Dermis blood vessel endothelial cell (primary cell): ENCODE measurements around the gene DNAJC18. TPM values are rescaled to one million over a fixed set of nuclear protein-coding genes. Genes with fewer than 3 reads are reported as not detected.

Experiments
- DNase-seq: peaks from one replicate; pipeline ENCODE4 v3.0.0; 2010
- total RNA-seq: library from RNA; depleted of rRNA; stranded (reverse); fragments of >200 nt; gene quantifications from 2 replicates; pipeline ENCODE4 v1.2.3, GENCODE V29; 2014

Gene DNAJC18
- total RNA-seq, 1 donor from 2014 or later = 9.0 TPM

DNA sequence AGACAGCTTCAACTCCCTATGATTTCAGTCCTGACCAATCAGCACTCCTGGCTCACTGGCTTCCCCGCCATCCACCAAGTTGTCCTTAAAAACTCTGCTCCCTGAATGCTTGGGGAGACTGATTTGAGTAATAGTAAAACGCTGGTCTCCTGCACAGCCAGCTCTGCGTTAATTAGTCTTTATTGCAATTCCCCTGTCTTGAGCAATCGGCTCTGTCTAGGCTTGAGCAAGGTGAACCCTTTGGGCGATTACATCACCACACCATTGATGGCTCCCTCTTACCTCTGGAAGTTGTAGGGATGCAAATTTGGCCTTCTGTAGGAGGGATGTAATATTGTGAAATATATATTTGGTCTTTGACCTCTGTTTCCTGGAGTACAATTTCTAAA lies 53.3 kb downstream of the DNAJC18 start:
- no peak for DNase-seq

DNA sequence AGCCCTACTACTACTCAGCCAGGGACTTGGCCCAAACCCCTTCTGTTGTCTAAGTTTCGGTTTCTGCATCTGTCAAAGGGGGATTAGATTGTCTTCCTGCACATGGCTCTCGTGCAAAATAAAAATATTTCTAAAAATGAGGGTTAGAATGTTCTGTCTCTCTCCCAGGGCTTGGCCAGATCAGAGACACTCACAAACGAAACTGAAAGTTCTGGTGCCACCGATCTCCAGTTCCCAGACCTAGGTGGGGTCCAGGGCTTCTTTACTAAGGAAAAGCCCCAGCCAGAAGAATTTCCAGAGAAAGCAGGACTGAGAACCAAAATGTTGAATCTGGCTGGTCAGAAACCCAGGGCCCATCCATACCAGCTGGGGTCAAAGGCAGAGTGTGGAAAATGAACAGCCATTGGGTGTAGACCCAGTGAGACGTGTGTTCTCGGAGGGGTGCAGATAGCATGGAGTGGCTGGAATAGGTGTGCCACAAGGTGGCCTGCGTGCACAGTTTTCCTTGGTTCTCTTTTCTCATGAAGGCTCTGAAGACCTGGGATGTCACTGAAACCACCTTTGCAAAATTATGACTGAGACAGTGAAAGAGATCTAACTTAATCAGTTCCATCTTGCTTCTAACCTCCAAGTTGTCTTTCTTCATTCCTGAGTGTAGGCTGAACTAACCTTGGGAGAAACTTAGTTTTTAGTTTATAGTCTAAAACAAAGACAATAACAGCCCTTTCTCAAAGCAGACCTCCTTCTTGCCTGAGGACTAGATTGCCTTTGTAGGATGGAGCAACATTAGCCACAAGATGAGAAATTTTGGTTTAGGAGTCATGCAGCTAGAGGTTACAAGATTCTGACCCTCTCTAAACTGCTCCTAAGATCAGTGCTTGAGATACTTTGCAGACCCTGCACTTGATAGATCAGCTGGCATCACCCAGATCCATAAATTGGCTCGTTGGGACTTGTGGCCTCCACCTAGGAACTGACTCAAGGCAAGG lies 54.0 kb downstream of the DNAJC18 start:
- peak; percentile 29 for DNase-seq

DNA sequence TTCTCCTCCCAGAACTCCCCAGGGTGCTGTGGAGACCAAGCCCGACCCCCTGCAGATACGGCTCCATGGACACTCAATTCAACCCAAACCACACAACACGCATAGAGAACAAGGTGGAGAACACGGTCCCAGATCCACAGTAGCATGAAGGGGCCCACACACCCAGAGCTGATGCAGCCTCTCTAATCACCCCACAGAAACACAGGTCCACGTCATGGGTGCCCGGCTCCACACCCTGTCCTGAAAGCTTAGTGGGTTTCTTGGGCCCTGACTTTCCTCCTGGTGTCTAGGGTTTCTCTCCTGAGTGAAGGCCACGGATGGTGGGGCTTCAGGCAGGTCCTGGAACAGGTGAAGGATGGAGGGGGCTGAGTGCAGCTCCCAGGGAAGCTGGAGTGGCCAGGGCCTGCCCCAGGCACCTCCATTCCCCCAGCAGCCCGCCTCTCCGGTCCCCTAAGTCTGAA lies 54.7 kb downstream of the DNAJC18 start:
- no peak for DNase-seq

DNA sequence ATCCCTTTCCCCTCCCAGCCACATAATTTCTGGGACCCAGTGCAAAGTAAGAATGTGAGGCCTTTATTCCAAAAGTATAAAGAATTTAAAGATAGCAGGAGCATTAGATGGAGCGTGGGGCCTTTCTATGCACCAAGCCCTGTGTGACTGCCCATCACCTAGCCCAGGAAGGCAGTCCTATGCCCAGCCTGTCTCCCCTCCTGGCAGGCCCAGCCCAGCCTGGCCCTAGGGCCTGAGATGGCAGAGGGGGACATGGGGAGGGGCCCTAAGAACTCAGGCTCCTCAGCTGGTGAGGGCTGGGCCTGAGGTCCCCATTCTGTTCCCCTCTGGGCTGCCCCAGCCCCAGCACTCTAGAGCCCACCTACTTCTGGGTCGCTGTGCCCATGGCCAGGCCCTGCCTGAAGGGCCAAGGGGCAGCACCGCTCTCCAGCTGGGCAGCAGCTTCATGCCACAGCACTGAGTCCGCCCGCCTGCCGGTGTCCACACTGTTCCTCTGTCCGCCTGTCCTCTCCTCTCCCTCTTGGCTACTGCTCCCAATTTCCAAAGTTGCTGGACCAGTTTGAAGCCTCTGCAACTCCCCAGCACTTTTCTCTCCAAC lies 55.2 kb downstream of the DNAJC18 start:
- DNase-seq = no peak

DNA sequence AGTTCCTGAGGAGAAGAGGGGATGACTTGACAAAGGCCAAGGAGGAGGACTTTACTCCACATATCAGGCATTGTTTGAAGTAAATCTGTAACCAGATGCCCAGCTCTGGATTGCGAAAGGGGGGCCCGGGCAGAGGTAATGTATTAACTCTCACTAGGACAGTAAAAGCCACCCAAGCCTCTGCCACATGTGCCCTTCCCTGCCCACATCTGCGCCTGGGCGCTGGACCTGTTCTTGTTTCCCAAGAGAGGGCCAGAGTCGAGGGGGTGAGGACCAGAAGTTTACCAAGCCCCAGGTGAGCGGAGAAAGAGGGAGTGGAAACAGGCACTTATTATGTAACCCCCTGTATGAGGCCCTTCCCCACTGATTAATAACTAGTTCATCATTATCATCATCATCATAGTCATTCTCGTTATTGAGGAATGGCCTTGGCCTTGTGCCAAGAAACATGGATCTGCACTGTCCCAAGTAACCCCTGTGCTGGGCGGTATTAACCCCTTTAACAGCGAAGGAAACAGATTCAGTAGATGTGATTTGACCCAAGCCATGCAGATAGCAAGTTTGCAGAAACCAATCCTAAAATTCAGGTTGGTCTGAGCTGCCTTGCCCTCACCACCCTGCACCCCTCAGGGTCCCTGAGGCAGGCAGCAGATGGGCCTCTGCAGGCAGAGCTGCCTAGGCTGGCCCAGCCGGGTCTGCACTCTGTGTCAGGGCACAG lies 55.9 kb downstream of the DNAJC18 start, which contains the start of gene SLC23A1:
Gene SLC23A1 (minus strand): TSS at position 23 of the 718 bp plus-strand sequence. CDS start 44 bp downstream, outside the sequence.
- no peak for DNase-seq

DNA sequence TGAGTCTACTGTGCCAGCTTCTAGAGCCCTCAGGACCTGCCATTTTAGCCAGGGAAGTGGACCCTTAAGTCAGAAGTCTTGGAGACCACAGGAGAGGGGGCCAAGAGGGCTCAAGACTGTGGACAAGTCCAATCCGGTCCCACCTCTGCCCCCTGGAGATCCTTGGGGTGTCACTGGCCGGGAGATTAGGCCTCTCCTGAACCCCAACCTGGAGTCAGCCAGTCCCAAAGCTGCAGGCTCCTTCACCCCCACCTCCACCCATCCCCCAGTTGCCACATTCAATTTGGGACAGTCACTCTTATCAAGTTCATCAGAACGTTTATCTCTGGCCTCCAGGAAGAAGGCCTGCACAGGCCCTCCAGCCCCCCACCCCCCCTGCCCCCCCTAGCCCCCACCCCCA lies 56.5 kb downstream of the DNAJC18 start:
- no peak for DNase-seq

DNA sequence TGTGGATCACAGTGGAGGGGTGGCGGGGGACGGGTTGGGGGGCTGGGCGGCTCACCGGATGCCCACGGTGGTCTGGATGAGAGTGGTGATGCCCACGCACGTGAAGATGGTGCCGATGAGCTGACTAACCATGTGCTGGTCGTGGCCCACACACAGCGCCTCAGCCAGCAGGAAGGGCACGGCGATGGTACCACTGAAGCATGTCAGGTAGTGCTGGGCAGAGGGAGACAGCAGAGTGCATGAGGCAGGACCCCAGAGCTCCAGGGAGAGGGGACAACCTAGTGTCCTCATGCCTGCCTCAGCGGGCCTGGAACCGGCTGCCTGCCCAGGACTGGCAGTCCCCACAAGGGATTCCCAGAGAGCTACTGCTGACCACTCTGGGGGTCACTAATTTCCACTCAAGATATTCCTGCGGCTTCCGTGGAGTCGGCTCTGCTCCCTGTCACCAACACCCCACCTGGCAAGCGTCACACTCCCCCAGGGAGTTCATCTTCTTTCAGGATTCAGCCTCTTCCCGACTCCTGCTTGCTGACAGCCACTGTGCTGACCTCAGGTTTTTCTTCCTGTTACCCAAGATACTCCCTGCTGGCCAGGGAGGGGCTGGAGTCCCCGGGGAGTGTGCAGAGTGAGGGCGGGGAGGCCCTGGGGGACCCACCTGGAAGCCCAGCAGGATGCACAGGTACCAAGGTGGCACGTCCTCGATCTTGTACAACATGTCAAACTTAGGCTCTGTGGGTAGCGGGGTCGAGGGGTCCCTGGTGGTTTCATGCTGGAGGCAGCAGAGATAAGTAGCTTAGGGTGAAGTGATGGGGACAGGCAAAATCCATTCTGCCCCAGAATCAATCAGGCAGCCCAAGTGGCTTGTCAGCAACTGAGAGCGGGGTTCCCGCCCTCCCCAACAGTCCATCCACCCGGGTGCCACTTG lies 57.2 kb downstream of the DNAJC18 start:
- DNase-seq = no peak

DNA sequence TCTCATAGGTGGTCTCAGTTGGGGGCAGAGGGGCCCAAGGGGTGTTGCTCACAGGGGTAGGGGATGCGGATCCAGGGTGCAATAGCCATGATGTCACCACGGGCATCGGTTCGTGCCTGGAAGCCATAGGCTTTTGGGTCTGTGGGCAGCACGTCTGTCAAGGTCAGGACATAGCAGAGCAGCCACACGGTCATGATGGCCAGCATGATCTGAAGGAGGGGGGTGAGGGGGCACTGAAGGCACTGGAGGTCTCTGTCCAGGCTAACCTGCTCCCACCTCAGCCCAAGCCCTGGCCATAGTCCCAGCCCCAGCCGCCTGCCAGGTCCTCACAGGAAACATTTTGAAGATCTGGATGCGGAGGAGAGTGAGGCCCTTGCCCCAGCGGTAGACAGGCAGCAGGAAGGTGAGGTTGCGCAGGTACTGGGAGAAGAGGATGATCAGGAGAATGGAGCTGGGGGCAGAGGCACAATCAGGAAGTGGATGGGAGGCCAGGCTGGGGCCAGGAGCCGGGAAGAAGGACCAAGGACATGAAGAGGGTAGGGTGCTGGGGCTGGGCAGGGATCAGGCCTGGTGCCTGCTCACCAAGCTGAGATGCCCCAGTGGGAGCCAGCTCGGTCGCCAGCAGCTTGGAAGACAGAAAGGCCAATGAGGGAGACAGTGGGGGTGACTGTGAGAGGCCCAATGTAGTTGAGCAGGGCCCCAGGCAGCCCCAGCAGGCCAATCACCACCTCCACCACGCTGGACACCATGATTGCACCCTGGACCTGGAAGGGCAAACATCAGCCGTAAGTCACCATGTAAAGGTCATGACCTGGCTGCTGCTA lies 59.5 kb downstream of the DNAJC18 start:
- DNase-seq = no peak

DNA sequence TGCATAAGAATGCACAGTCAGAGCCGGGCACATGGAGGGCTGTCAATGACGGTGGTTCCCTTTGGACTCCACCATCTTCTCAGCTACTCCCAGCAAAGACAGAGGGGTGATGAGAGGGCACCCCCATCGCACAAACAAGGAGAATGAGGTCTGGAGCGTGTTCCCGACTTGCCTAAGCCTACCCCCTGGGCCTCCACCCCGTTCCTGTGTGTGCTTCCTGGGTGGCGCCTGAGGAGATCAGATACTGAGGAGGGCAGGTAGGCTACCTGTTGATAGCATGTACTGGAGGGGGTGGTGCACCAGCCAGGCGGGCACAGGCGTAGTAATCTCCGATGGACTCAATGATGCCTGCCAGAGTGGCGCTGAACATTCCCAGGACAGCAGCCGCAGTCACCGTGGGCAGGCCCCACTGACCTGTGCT lies 60.4 kb downstream of the DNAJC18 start:
- no peak for DNase-seq

DNA sequence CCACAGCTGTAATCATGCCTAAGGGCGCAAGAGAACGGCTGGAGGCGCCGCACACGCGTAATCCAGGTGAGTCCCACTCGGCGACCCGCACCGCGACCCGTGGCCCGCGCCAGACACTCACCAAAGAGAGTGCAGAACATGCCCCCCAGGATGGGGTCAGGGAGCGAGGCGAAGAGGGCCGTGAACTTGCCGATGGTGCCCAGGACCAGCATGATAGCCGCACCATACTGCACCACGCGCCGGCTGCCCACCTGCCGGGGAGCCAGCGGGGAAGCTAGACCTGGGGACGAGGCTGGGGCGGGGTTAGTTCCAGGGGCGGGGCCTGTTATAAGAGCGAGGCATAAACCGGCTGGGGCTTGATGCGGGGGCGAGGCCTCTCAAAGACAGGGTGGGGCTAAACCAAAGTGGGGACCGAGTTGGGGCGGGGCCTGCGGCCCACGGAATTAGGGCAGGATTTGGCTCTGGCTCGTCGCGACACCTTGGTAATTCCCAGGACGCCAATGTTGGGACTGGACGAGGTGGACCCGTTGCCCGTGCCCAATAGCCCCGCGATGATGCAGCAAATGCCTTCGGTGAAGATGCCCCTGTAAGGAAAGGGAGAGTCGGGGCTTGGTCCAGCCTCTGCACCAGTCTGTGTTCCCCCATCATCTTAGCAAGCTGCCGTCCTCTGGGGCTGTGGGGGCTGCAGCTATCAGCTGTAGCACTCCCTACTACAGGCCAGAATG lies 61.1 kb downstream of the DNAJC18 start:
- no peak for DNase-seq

DNA sequence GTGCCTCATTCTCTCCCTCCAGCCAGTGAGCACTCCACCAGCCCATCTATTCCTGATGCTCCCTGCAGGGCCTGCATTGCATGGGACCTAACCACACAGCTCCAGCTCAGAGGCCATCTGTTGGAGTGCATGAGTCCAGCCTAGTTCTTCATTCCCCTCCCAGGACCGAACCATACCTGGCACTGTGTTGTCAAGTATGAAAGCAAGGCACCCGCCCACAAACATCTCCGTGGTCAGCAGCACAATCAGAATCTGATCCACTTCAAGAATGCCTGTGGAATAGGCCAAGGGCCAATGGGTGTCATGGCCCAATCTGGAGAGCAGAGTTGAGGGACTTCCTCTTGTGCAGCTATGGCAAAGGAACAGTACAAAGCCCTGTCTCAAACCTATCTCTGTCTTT lies 62.1 kb downstream of the DNAJC18 start:
- DNase-seq = no peak

DNA sequence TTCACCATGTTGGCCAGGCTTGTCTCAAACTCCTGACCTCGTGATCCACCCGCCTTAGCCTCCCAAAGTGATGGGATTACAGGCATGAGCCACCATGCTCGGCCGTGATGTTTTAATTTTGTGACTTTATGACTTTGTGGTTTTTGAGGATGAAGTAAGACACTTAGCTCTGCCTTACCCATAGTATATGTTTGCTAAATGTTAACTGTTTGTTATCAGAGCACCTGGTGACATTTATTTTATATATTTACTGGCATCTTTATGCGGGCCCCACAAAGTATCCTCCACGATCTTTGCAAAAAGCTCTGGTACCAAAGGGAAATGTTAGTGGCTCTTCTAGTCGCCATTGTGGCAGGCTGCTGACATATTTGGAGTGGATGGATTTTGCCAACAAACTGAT lies 63.0 kb downstream of the DNAJC18 start:
- DNase-seq = no peak

DNA sequence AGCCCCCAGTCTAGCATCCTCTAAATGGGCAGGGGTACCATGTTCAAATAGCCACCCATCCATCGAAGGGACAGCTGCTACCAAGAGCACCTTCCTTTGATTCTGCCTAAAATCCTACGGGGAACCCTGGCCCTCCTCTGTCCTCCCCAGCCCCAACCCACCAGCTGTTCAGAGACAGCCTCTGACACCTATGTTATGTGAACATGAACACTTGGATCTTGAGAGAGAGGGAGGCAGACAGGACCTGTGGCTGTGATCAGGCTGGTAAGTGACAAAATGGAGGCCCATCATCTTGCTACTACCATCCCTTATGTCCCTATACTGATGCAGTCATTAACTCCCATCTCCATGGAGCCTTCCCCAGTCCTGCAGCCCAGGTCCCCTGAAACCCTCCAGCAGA lies 64.4 kb downstream of the DNAJC18 start:
- DNase-seq = no peak

DNA sequence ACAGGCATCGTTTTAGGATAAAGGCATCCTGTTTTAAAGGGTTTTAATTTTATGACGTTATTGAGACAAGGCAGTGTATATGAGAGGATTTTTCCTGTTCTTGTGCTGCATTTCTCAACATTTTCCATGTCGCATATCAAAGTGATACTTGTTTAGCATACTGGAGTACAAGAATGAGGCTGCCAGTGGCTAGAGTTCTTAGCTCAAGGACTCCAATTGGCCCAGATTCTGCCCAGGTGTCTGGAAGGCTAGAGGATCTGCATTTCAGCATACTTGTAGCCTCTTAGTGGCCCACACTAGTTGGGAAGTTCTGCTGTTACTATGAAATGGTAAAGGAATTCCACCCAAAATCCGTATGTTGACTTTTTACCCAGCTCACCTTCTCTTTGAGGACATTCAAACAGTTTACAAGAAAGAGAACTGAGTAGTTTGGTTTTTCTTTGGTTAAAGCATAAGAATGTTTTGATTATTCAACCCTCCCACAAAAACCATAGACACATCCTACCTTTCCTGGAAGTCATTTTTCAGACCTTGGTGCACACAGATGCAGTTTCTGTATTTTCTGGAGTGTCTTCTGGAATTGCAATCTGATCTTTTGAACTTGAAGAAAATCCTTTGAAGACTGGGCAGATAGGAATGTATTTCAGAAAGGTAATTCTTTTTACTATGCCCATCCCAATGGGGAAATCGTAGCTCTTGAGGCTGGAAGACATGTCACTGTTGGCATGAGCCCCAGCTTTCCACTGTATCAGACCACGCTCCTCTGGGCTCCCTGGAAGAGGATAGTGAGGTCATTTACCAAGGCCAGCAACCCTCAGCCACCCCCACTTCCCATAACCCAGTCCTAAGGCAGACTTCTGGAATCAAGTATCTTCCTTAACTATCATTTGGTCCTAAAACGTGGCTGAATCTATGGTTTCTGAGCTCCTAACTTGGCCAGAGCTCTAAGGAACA lies 67.6 kb downstream of the DNAJC18 start:
- no peak for DNase-seq

DNA sequence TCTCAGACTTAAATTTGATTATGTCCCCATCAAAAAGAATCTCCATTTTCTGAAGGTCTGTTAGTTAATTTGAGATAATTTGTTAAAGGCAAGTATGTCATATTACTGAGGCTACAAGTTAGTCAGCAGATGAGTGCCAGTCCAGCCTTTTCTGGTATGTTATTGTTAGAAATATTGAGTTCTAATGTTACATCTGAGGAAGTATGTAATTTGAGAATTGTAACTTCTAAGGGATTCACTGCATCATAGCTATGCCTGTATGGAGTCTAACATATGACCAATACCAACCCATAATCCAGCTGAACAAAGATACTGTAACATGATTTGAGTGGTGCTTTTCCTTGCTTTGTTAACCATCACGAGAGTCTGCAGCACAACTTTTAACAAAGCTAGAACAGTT lies 70.1 kb downstream of the DNAJC18 start:
- no peak for DNase-seq

DNA sequence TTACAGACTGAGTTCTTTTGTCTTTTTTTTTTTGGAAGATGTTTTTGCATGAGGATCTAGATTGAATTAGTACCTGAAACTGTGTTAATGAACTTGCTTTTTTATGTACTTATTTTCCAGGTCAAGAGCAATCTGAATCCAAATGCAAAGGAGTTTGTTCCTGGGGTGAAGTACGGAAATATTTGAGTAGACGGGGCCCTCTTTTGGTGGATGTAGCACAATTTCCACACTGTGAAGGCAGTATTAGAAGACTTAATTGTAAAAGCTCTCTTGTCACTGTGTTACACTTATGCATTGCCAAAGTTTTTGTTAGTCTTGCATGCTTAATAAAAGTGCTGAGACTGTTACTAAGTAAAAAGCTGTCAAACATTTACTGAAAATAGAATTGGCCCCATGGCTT lies 70.7 kb downstream of the DNAJC18 start:
- peak; percentile 22 for DNase-seq

DNA sequence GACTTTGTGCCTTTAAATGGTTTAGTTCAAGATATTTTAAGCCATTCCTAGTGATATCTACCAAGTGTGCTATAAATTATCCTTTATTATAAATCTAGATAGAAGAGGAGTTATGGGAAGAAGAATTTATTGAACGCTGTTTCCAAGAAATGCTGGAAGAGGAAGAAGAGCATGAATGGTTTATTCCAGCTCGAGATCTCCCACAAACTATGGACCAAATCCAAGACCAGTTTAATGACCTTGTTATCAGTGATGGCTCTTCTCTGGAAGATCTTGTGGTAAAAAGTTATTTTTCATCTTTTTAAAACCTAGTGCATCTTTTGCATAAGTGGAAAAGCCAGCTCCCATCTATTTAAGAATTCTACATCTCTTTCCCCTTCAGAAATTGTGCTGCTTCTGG lies 74.9 kb downstream of the DNAJC18 start:
- DNase-seq = no peak

DNA sequence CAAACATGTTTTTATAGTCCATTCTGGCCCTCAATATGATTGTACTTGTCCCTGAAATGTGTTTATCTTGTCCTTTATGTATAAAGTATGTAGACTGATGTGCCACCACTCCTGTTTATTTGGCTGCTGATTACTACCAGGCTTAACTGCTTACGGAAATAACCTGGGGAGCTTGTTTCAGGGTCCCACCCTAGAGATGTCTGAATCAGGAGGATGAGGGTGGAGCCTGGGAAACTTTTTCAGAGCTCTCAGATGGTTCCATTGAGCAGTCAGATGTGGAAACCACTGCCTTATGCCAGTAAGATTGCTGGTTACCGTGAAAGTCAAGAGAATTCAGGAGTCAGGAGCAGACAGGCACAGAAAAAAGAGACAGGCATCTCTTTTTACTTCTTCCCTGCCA lies 75.4 kb downstream of the DNAJC18 start:
- DNase-seq = no peak

DNA sequence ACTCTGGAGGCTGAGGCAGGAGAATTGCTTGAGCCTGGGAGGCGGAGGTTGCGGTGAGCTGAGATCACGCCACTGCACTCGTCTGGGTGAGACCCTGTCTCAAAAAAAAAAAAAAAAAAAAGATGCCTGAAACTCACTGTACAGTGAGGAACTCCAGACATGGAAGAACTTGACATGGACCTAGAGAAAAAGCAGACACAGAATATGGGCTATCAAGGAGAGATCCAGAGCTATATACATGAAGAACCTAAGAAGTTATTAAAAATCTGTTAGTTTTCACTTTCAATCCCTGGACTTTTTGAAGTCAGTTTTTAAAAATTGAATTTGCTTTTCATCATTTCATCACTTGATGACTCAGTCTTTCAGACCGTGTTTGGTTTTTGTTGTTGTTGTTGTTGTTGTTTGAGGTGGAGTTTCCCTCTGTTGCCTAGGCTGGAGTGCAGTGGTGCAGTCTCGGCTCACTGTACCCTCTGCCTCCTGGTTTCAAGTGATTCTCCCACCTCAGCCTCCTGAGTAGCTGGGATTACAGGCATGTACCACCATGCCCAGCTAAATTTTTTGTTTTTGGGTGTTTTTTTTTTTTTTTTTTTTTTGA lies 77.4 kb downstream of the DNAJC18 start:
- DNase-seq = no peak
